SK-N-SH treated with all-trans-retinoic acid at 6 μM for 48 hours (cell line): ENCODE measurements around the gene ADPGK.

Experiments
- RARB ChIP-seq: fragments of 250-450 bp; sonication (Bioruptor Pico); IDR thresholded peaks from 2 replicates; pipeline ENCODE4 v1.8.0; 2021; ENCODE audit warnings: mild to moderate bottlenecking, moderate library complexity
- TCF4 ChIP-seq: fragments of 250-450 bp; sonication (Bioruptor Pico); IDR thresholded peaks from 2 replicates; pipeline ENCODE4 v1.8.0; 2021; ENCODE audit warnings: mild to moderate bottlenecking, moderate library complexity, borderline replicate concordance
- ZC3H10 ChIP-seq: fragments of 250-450 bp; sonication (Bioruptor Pico); IDR thresholded peaks from 2 replicates; pipeline ENCODE4 v1.5.1; 2021; ENCODE audit warnings: mild to moderate bottlenecking, moderate library complexity
- TF ChIP-seq, protein P1 (sequence below): fragments of 250-450 bp; sonication (Bioruptor Pico); IDR thresholded peaks from 2 replicates; pipeline ENCODE4 v1.8.0; 2020; ENCODE audit warnings: mild to moderate bottlenecking, moderate library complexity, borderline replicate concordance

DNA sequence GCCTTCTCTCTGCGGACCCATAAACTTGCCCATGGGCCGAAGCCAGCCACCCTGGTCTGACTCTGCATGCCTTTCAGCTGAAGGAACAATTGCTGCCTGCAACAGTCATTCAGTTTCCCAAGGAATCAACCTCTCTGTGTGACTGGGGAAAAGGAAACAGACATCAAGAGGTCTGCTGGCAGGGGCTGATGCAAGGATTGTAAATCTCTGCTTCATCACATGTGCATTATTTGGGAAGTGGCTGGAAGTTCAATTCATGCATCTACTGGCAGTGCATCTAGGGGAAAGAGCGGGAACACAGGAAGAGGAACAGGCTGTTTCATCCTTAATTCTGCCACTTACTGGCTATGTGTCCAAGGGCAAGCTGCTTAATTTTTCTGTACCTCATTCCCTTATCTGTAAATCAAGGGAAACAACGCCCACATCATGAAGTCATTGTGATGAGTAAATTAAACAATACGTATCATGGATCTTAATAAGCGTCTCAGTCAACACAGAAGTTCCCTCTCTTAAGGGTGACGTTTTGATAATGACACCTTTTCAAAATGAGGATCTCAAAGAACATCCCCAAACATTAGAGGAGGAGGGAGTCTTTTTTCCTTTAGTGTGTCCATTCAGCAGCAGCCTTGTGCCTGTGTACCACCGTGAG, 17.4 kb upstream of the ADPGK start:
- TF ChIP-seq, protein P1, sequence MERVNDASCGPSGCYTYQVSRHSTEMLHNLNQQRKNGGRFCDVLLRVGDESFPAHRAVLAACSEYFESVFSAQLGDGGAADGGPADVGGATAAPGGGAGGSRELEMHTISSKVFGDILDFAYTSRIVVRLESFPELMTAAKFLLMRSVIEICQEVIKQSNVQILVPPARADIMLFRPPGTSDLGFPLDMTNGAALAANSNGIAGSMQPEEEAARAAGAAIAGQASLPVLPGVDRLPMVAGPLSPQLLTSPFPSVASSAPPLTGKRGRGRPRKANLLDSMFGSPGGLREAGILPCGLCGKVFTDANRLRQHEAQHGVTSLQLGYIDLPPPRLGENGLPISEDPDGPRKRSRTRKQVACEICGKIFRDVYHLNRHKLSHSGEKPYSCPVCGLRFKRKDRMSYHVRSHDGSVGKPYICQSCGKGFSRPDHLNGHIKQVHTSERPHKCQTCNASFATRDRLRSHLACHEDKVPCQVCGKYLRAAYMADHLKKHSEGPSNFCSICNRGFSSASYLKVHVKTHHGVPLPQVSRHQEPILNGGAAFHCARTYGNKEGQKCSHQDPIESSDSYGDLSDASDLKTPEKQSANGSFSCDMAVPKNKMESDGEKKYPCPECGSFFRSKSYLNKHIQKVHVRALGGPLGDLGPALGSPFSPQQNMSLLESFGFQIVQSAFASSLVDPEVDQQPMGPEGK (CRISPR knock-in tag): no peak
- TF ChIP-seq RARB (CRISPR knock-in tag) (no peak), TCF4 (CRISPR knock-in tag) (no peak), ZC3H10 (CRISPR knock-in tag) (no peak)
